HG02759 (cell line): ENCODE data around the gene BCL2L11.

Source experiments
- ATAC-seq: cut with Tn5 transposase; IDR thresholded peaks from one replicate; pipeline ENCODE4 v1.9.1; 2021; ENCODE audit warnings: mild to moderate bottlenecking, moderate library complexity; ENCODE audit not compliant: unreplicated experiment

The BCL2L11 gene

DNA sequence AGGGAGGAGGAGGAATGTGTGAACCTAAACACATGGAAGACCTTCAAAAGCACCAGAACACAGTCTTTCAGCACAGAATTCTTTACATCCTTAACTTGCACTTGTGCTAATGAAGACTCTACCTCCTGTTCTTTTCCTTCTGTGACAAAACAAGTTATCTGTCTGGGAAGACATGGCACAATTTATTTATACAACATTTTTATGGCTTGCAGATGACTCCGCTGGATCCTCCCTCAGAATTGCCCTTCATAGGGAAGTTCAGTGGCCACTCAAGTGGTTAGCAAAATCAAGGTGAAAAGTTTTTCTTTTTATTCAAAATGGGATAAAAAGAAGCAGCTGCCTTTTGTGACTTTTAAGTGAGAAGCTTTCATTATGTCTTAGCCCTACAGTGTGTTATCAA lies 21.4 kb downstream of the BCL2L11 start:
- ATAC-seq: no peak

DNA sequence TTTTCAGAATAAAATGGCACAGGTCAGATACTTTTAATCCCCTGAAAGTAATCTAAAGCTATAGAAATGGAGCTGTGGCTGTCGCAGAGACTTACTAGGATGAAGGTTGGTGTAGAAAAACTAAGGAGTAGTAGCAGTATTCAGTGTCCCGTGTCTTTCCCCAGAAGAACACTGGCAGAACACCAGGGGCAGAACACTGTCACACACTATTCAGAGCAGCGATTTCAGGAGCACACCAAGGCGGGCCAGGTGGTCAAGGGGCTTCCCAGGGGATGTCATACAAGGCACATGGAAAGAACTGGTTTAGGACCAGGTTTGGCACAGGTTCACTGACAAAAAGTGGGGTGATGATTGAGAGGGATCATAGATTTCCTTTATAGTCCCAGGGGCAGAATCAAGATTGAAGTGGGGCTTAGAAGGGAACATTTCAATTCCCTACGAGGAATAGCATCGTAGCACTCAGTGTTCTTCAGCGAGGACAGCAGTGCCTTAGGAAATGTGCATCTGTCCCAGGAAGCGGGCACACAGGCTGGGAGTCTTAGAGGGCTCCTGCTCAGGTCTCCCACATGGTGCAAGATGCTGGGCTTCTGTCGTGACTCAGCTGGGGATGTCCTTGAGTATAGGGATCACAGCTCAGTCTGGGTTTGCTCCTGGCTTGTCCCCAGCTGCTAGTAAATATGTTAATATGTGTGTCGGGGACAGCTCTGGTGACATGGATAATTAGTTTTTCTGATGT lies 22.6 kb downstream of the BCL2L11 start:
- no peak for ATAC-seq

DNA sequence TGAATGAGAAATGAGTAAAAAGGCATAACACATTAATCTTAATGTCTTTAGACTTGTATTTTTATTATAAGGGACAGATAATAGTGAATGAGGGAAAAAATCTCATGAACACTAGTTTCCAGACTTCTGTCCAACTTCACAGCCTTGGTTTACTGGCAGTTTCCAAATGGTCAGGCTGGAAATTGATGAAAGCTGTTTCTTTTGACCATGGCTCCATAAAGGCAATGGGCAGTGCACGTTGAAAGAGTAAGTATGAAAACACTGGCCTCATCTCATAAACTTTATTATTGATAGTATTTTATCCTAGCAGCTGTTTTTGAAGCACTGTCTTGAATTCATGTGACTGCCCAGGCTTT lies 23.1 kb downstream of the BCL2L11 start:
- no peak for ATAC-seq

DNA sequence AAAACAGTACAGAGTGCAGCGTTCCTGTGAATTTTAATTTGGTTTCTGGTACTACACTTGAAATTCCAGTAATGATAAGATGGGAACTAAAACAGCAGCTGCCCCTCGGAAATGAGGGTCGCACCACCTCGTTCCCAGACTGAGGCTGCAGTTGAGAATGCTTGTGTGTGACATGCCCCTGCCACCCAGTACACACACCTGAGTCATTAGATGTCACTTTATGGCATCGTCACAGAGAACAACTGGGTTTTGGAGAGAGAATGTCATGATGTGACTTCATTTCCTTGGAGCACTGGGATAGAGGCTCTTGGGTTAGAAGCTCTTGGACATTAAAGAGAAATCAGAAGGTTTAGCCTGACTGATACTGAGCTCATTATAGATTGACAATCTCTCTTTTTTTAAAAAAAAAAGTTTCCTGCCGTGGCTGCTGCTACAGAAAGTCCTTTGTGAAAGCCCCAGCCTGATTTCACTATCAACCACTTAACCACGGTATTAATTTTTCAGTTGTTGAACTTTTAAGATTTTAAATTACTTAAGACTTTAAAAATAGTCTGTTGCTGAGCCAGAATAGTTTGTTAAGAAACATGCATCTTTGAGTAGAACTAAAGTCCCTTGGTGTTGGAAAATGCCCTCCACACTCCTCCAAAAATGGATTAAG lies 24.5 kb downstream of the BCL2L11 start:
- no peak for ATAC-seq

DNA sequence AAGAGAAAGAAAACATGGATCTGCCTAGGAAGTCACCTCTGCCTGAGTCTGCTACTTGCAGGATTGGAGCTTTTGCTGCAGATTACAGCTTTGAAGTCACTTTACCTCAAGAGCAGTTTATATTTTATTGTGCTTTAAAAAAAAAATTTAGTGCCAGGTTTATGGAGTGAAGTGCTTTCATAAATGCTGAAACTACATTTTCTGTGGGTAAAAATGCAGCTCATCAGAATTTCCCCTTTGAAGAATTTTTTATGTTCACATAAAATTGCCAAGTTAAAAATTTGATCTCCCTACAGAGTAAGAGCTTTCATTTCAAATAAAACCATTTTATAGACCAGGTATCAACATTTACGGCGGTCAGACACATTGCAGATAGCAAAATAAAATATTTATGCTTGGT lies 25.2 kb downstream of the BCL2L11 start:
- no peak for ATAC-seq

DNA sequence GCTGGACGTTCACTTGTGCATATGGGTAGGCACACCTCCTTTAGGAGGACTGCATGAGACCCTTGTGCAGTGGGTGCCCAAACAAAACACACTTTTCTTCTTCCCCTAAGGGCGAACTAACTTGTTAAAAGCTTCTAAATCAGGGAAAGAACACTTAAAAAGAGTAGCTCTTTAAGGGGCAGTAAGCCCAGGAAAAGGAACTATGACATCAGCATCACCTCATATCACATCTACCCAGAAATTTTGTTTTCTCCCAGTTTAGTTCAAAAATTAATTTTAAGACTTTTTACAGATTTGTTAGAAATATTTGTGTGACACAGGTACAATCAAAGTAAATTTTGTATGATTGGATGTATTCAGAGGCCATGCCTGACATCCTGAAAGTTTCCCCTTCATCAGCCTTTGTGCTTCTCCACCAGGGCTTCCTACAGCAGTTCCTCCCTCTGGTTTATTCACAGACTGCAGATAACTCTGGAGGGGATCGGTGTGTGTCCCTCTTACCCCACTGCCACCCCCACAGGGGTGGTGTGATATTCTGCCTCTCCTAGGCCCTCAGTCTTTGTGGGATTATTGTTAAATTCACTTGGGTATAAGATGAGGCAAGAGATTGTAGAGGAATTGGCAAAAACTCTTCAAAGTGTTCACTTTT lies 27.6 kb downstream of the BCL2L11 start:
- ATAC-seq: no peak

DNA sequence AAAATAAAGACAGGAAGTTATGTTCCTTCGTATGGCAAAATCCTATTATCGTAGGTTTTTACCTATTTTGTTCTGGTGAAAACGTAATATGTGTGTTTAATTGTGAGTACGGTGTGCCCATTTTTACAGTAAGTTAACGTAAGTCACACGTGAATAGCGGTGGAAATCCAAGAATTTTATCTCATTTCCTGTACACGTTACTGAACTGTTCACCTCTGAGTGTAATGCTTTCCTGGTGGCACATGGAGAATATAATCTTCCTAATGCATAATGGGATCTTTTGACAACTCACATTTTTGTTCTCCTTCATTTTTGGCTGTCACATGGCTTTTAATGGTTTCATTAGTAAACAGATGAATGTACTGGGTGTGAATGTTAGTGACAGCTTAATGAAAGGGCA lies 28.2 kb downstream of the BCL2L11 start:
- ATAC-seq: no peak

DNA sequence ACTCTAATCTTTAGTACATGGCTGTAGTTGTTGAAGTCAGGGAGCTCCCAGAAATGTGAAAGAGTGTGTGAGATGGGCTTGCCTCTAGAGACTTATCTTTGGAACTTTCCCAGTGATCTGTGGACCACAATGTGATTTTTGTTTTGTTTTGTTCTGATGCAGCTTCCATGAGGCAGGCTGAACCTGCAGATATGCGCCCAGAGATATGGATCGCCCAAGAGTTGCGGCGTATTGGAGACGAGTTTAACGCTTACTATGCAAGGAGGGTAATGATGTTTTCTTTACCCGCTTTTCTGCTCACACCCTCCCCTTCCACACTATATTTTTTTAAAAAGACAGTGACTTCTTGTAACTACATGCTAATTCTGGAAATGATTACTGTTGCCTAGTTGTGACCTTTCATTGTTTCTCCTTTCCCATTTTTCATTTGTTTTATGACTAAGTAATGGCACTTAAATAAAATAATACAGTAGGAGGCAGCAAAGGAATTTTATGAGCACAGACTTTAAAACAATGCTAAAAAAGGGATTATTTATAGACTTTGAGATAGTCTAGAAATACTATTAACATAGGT lies 29.3 kb downstream of the BCL2L11 start:
- ATAC-seq: no peak

DNA sequence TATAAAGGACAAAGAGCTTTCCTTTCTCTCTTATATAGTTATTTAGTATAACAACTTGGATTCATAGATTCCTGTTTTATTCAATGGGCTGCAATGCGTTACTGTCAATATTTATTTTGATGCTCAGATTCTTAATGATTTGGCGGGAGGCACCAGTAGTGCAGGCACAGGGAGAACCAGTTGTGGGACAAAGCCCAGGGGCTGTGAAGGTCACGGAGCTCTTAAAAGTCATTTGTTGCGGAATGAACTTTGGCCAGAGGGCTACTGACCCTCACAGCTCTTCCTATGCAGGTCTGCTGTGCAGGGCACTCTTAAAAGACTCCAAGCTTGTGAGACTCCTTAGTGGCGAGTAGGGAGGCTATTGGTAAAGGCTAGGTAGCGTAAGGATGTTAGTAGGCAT lies 34.0 kb downstream of the BCL2L11 start:
- ATAC-seq: no peak

DNA sequence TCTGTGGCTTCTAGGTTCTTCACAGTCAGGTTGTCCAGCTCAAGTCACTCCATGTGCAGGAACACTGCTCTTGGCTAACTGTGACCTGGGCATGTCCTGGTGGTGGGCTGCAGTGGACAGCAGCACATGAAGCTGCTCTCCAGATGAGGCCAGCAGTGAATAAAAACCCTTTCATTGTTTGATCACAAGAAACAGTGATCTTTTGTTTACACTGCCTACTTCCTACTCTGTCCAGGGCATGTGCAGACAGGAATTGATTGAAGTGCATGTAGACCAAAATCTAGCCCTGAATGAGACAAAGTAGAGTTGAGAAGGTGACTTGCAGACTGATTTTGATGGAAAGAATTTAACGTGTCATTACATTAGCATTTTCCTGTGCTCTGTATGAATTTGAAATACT lies 34.9 kb downstream of the BCL2L11 start:
- ATAC-seq: no peak

DNA sequence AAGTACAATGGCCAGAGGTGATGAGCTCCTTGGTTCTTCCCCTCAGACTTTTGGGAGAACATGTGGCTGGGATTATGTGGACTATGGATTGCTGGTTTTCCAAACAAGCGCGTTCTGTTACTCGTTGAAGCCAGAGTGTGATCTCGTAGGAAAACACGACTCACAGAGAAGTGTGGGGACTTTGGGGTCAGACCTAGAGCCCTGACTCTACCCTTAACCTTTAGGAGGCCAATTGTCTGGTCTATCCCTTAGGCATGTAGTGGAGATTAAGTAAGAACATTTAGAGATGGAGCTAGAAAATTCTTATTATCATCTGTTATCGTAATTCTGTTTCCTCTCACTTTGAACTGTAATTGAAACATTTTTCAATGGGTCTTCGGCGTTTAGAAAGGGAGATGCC lies 35.8 kb downstream of the BCL2L11 start:
- ATAC-seq: no peak

DNA sequence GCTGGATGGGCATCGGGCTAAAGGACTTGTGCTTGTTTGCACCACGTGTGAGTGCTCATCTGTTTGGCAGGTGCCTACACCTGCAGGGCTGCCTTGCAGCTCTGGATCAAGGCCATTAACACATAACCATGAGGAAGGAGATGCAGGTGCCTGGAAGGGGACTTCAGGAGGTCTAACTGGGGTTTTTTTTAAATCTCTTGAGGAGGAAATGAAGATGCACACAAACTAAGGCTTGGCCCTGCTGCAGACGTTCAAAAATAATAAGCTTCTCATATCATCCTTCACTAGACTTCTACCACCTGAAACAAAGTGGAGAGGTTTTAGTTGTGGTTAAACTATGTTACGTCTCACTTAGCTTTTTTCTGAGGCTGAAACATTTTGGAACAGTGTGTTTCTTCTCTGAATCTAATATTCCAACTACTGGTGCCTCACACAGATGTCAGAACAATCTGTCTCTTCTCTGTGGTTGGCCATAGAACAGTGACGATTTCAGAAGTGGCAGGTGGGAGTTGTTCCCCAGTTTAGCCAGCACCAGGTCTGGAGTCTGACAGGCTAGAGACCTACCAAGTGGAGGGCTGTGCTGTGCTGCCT lies 36.5 kb downstream of the BCL2L11 start:
- ATAC-seq: peak; percentile 54

DNA sequence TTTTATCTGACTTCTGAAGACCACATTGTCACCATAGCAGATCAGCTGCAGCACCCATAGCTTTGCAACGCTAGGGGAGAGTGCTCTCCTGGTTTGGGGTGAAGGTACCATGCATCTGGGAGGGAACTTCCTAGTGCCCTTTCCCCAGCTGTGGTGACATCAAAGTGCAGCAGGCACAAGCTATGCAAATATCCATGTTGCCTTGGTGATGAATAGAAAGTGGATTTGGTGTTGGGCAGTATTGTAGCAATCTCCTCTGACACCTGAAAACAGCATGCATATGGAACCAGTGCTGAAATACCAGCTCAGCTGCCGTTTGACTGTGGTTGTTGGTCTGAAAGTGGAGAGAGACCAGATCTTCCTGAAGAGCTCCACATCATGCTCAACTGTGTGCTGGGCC lies 37.1 kb downstream of the BCL2L11 start:
- peak; percentile 53 for ATAC-seq

DNA sequence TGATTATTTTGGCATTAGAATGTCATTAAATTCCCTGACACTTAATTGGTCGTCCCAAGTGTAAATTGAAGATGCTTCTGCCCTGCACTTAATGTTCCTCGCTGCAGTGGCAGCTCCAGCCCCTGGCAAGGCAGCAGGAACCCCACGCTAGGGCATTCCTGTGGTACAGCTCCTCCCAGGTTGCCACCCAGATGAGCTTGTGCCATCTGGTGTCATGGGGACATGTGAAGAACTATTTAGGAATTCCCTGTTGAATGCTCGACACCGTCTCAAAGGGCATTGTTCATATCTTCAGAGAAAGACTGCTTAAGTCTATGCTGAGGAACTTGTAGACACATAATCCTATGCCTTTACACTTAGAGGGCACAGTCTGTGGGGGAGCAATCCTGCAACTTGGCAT lies 38.9 kb downstream of the BCL2L11 start:
- ATAC-seq: no peak

DNA sequence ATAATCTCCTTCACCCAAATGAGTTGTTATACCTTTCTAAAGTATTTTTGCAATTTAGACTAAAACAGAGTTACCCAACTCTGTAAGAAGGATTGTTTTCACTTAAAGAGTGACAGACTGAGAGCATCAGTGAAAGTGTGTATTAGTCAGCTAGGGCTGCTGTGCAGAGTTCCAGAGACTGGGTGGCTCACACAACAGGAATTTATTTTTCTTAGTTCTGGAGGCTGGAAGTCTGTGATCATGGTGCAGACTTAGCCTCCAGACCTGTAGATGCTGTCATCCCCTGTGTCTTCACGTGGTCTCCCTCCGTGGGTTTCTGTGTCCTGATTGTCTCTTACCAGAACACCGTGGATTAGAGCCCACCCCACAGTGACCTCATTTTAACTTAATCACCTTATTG lies 40.0 kb downstream of the BCL2L11 start:
- ATAC-seq: no peak

DNA sequence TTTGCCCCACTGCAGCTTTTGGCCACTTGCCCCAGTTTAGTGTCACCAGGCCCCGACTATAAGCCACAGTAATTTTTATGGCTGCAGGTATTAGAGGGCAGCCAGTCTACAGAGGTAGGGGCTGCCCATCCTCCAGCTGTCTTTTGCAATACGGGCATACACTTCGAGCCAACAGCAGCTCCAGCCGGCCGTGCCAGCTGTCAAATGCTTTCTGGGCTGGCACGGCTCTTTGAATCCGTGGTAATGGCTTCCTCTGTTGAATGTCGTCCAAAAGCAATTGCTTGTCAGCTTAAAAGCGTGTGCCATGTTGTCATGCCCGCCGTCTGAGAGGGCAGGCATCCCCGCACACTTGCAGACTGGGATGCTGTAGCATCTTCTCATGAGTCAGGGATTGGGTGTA lies 41.3 kb downstream of the BCL2L11 start:
- ATAC-seq: no peak

DNA sequence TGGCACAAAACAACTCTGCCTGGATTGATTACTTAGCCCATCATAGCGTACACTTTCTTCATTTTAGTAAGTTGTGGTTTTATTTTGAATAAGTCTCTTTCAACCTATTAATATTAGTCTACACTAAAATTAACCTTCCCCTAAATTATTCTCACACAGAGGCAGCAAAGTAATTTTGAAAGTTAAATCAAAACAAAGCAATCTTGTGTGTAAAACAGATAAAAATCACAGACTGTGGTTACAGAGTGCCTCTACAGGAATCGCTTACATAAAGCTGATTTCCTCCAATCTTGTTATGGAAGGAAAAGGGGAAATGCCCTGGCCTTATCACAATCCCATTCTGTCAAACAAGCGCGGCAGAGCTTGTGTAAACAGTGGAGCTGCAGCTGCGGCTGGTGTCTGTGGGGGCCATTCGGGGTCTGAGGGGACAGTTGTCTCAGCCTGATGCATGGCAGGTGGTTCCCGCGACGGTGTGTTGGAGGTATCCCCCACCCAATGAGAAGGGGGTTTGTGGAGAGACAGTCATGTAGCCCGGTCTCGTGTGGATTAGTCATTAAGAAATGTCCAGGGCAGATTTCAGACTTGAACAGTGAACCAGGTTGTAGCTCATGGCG lies 42.1 kb downstream of the BCL2L11 start:
- ATAC-seq: no peak

DNA sequence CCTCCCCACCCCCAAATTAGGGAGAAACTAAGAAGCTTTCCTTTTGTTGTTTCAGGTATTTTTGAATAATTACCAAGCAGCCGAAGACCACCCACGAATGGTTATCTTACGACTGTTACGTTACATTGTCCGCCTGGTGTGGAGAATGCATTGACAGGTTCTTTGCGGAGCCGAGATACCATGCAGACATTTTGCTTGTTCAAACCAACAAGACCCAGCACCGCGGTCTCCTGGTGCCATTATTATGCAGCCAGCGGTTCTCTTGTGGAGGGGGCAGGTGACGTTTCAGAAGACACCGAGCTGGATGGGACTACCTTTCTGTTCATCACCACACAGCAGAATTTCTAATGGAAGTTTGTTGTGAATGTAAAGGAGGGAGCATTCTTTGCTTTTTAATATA lies 43.4 kb downstream of the BCL2L11 start:
- no peak for ATAC-seq

DNA sequence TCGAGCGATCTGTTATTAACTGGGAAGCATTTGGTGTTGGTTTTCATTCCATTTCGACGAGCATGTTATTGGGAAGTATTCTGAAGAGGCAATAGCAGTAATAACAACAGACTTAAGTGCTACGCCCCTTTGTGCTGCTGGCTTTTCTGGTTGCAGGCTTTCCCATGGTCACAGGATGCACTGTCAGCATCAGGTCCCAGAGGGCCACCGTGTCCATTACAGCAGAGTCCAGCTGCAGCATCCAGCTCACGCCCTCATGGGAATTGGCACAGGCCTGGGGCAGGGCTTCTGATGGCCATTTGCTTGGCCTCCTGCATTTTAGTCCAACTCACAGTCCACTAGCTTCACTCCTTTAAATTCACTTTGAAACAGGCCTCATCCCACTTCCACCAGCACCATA lies 44.4 kb downstream of the BCL2L11 start:
- no peak for ATAC-seq

DNA sequence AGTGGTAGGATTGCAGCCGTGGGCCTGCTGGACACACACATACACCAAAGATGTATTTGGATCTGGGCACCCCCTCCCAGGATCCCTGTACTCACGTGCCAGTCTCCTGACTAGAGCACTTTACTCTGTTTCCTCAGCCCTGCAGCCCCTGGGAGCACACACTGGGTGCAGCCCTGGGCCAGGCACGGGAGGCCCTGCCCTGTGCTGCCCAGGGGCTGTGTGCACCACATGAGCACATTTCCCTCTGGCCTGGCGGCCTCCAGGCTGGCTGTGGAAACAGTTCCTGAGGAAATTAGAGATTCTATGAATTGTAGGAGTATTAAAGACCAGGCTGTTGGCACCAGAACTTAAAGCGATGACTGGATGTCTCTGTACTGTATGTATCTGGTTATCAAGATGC lies 45.4 kb downstream of the BCL2L11 start:
- no peak for ATAC-seq
